GM19238 (cell line): ENCODE results near the gene WNT7A.
"Not testable (repeated sequence)": the region's sequence is repeated elsewhere in the genome, so short reads cannot be mapped to it uniquely, and the experiment has no call there.

Experiments used
- DNase-seq: peaks from one replicate; pipeline ENCODE4 v3.0.0; 2011; ENCODE audit warnings: low spot score; ENCODE audit not compliant: insufficient read length

Gene WNT7A

DNA sequence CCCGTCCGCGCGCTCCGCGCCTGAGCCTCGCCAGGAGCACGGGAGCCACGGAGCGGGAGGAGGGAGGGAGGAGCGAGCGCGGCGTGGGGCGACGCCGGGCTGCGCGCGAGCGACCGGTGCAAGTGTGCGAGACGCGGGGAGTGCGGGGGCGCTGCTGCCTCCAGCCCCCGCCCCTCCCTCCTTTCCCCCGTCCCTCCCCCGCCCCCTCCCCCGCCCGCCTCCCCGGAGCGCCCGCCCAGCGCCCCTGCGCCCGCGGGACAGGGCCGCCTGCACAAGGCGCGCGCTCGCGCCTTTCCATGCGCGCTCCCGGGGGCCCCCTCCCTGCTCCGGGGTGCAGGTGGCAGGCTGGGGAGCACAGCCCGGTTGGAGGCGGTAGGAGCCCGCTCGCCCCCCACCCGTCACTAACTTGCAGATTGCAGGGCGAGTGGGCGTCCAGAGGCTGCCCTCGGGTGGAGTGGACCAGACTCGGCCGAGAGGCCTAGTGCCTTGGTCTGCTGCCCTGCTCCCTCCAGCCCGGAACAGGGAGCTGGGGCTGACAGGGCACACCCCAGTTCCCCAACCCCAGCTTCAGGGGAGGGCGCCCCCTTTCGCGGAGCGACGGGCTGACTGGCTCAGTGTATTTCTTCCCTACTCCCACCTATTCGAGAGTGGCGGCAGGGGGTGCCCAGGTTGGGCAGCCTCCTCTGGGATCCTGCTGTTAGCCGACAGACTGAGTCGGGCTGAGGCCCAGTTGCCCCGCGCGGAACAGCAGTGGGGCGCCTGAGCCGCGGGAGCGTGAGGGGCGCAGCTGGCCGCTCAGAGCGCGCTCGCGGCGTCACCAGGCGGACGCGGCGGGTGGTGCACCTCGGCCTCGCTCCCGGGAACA, at the start of gene WNT7A:
Gene WNT7A (minus strand): TSS at position 126 of the 865 bp plus-strand sequence. CDS start 255 bp downstream, outside the sequence.
- DNase-seq = no peak

GRCh38 chr3:13928741-13929140, 48.9 kb upstream of the WNT7A start:
- not testable (repeated sequence) for DNase-seq

DNA sequence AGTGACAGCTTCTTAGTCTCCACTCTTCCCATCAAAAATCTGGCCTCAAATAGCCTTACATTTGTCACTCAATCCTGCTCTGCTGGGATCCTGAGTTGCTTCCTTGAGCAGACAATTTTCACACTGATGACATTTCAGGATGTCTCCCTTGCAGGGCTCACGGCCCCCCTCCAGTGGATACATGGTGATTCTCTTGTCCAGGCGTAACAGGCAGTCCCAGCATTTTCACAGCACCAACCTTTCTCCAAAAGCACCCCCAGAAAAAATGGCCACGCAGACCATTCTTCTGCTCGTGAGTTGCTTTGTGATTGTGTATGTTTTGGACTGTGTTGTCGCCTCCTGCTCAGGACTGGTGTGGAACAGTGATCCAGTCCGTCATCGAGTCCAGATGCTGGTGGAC, 47.4 kb upstream of the WNT7A start:
- DNase-seq = no peak

DNA sequence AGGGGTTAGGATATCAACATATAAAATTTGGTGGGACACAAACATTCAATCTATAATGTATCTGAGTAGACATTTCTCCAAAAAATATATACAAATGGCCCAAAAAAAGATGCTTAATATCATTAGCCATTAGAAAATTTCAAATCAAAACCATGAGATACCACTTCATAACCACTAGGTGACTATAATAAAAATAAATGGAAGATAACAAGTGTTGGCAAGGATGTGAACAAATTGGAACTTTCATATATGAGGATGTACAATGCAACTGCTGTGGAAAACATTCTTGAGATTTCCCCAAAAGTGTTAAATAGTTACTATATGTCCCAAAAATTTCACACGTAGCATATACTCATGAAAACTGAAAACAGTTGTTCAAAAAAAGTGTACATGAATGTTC, 36.5 kb upstream of the WNT7A start:
- no peak for DNase-seq

GRCh38 chr3:13902648-13903238, 22.9 kb upstream of the WNT7A start:
- no peak for DNase-seq

GRCh38 chr3:13901935-13902584, 22.2 kb upstream of the WNT7A start:
- DNase-seq = no peak

- DNase-seq = no peak
These were observed 18.5 kb upstream of the WNT7A start for GRCh38 chr3:13898346-13898745.

- DNase-seq = no peak
These were observed 16.7 kb upstream of the WNT7A start for GRCh38 chr3:13896473-13897154.

- DNase-seq = peak; percentile 76
These were observed 15.6 kb upstream of the WNT7A start for GRCh38 chr3:13895155-13896105.

- DNase-seq = no peak
These were observed 14.9 kb upstream of the WNT7A start for GRCh38 chr3:13894807-13895154.

DNA sequence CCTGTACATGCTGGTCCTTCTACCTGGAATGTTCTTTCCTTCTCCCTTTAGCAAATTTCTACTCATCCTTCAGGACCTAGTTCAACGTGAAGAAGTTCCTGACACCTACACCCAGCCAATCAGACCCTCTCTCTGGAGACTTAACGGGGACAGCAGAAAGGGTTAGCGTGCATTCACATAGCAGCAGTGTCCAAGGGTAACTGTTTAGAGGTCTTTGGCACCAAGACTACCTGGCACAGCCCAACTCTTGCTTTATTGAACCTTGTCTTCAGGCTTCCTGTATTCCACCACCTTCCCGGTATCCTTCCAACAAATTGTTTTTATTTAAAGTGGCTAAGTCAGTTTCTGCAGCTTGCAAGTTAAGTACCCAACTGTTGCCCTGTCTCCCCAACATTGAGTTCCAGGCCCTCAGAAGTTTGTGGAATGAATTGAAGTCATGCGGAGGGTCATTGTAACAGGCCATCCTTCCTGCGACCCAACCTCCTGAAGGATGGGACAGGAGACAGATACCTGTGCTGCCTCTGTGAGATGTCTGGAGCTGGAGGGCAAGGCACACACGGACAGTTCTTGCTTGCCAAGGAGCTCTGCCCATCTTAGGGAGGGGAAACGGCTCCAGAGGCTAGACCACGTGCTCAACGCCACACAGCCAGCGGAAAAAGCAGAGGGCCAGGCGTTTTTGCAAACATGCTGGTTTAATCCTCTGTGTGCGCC, 14.4 kb upstream of the WNT7A start:
- no peak for DNase-seq

GRCh38 chr3:13892304-13892703, 12.4 kb upstream of the WNT7A start:
- no peak for DNase-seq

DNA sequence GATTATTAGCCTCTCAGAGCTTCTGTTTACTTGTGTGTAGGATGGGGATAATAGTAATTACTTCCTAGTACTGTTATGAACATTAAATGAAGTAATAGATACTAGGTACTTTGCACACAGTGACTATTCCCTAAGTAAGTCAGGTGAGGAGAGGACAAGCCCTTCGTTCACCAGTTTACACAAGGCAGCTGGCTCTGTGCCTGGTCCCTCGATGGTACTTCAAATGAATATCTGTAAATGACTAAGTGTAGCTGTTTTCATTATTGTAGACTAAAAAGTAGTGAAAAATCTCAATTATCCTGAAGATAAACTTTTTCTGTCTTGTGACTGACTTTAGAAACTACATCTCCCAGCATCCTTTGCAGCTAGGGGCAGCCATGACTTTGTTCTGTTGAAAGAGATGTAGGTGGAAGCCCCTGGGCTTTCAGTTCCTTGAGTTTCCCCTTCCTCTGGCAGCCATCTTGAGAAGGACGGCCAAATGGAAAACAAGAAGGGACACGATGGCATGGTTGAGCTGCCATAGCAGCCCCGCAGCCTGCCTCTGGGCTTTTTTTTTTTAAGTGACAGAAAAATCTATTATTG, 11.7 kb upstream of the WNT7A start:
- no peak for DNase-seq

DNA sequence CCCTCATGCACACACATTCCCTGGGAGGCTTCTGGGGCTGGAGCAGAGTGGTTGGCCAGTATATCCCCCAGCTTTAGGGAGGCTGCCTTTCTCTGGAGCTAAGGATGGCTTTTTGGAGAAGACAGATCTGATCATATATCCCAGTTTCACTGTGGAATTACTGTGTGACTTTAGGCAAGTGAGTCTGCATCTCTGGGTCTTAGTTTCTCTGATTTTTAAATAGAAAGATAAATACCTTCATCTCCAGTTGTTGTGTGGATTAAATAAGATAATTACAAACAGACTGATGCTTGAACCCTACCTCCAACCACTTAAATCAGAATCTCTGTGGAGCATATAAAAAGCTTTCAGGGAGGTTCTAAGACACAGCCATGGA, 11.1 kb upstream of the WNT7A start:
- no peak for DNase-seq

GRCh38 chr3:13890377-13891016, 10.6 kb upstream of the WNT7A start:
- DNase-seq = no peak

DNA sequence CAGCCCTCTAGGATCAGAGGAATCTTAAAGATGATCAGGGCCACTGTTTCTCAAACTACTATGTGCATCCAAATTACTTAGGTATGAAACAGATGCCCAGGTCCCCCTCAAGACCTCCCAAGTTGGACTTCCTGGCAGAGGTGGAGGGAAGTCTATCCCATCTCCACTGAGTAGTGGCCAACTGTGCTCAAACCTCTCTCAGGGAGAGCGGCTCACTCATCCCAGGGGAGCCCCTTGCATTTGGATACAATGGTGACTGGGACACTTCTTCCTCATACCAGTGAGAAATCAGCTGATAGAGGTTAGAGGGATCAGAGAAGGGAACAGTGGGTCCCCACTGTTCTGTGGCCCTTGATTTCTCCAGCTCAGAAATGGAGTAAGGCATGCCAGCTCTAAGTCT, 8.7 kb upstream of the WNT7A start:
- DNase-seq = no peak

DNA sequence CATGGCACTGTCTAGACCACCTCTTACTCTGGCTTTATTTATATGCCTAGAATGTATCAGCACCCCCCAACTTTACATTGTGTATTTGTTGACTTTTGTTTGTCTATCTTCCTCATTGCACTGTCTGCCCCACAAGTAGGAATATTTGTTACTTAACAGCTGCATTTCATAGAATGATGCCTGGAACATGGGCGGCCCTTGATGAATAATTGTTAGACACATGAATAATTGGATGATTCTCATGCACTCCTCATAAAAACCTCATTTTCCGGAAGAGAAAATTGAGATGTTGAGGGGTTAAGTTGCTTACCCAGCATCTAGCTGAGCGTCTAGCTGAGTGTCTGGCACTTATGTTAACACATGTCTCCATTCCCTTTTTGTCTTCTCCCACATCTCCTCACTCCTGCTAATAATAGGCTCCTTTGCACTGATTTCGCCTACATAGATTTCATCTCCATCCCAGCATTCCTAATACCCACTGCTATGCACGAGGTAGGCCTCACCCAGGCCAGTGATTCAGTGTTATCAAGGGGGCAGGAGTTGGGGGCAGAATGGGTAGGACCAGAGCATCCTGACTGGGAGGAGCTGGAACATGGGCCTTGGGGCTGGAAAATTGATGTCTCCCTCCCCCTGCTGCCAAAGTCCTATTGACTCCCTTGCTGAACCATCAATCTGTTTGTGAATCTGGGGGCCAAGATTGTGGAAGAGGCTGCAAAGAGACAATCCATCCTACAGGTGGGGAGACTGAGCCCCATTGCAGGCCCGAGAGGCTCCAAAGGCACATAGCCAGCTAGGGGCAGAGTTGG, 7.8 kb upstream of the WNT7A start:
- no peak for DNase-seq

DNA sequence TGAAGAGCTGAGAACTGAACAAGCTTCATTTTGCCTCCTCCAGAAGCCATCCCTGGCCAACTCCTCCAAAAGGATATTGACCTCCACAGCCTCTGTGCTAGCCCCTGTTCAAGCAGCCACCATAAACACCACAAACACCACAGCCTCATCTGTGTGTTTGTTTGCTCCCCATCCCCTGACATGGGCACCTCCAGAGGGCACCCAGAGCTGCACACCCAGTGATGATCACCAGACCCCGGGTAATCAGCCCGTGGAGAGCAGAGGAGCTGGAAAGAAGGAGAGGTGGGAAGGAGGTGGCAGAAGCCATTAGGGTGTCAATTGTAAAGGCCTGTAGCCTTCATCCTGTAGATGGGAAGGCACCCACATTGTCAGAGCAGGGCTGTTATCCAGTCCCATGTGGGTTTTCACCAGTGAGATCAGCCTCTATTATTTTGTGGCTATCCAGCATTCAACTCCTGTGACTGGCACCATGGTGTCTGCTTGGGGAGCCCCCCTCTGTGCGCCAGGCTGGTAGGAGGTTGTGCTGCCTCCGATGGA, 6.8 kb upstream of the WNT7A start:
- DNase-seq = no peak
